ENCODE results near the gene NFATC2. TPM values are rescaled to one million over a fixed set of nuclear protein-coding genes. Genes with fewer than 3 reads are reported as not detected.

The NFATC2 gene
- total and polyA plus RNA-seq, 12 donors = 0.43 to 5.7 (median 3.3) TPM

GRCh38 chr20:51500936-51501335, 41.6 kb downstream of the NFATC2 start:
- WGBS, 2 donors = 92% methylated on average over 1 of the region's 1 CpG
- Histone ChIP-seq H3K4me1 (peaks cover 0 to 56% (median 18%) of the 10 kb centered on the region in 9 donors), H3K4me3 (no peak overlapping the region), H3K9me3 (no peaks in the 10 kb centered on the region), H3K36me3 (no peaks in the 10 kb centered on the region), H3K27ac (no peak overlapping the region), H3K27me3 (no peaks in the 10 kb centered on the region)
- DNase-seq (no peak), ATAC-seq (no peak)
- no peak for TF ChIP-seq CTCF (IDR thresholded peaks at IDR 0.05)
- intact Hi-C loops (cut with DNase I) = no loop called here

GRCh38 chr20:51500311-51500710, 42.2 kb downstream of the NFATC2 start:
- Histone ChIP-seq H3K27me3 (no peaks in the 10 kb centered on the region), H3K27ac (peak overlapping the region in 1 of 10 donors; percentile 23), H3K9me3 (no peaks in the 10 kb centered on the region), H3K4me3 (no peak overlapping the region), H3K4me1 (peaks cover 0 to 60% (median 18%) of the 10 kb centered on the region in 9 donors), H3K36me3 (no peaks in the 10 kb centered on the region)
- ATAC-seq (no peak), DNase-seq (no peak)
- WGBS, 2 donors = 73 to 87% methylated on average over 2 to 3 of the region's 3 CpGs
- no peak for TF ChIP-seq CTCF (IDR thresholded peaks at IDR 0.05)
- intact Hi-C loops (cut with DNase I) = no loop called here

- no peak for ATAC-seq
- intact Hi-C loops (cut with DNase I) = loop anchor here in 1 of 10 donors (10.0 kb wide), 1 partner anchor 104 kb away; no protein-coding TSS in a partner anchor
- DNase-seq = no peak
- no peak for TF ChIP-seq CTCF (IDR thresholded peaks at IDR 0.05)
- no peaks in the 10 kb centered on the region for H3K36me3 ChIP-seq
- H3K9me3 ChIP-seq = no peaks in the 10 kb centered on the region
- 96% methylated on average over 11 of the region's 11 CpGs for WGBS, 2 donors
- H3K4me1 ChIP-seq = peaks cover 0 to 69% (median 18%) of the 10 kb centered on the region in 9 donors
- no peak overlapping the region for H3K4me3 ChIP-seq
- H3K27me3 ChIP-seq = peaks cover 0 to 11% (median 0%) of the 10 kb centered on the region in 7 donors
- H3K27ac ChIP-seq = peak overlapping the region in 1 of 10 donors; percentile 22
Measured at GRCh38 chr20:51498765-51499540, 43.6 kb downstream of the NFATC2 start.

- H3K36me3 ChIP-seq = no peaks in the 10 kb centered on the region
- peak overlapping the region in 5 of 10 donors; percentile 13 to 69 (median 24) for H3K27ac ChIP-seq
- intact Hi-C loops (cut with DNase I) = loop anchor here in 1 of 10 donors (10.0 kb wide), 1 partner anchor 103 kb away; no protein-coding TSS in a partner anchor
- H3K9me3 ChIP-seq = no peaks in the 10 kb centered on the region
- H3K4me1 ChIP-seq = peaks cover 4 to 80% (median 28%) of the 10 kb centered on the region in 9 donors
- peak overlapping the region in 2 of 10 donors; percentile 13 to 25 for H3K4me3 ChIP-seq
- no peak for TF ChIP-seq CTCF (IDR thresholded peaks at IDR 0.05)
- H3K27me3 ChIP-seq = peaks cover 0 to 11% (median 0%) of the 10 kb centered on the region in 7 donors
- peak in 1 of 2 donors; percentile 30 for DNase-seq
- WGBS, 2 donors = 49 to 53% methylated on average over 21 of the region's 21 CpGs
- ATAC-seq = peak in 6 of 8 donors; percentile 44 to 71 (median 57)
Measured at GRCh38 chr20:51497542-51498467, 44.7 kb downstream of the NFATC2 start.

Data from heart right ventricle (tissue), 16 donors.